UCSD-AML1 (cell line): ENCODE data around the gene HOXC10.

ENCODE experiments used
- DNase-seq: peaks from one replicate; lab custom pipeline; 2025; ENCODE audit not compliant: unreplicated experiment; lab: John Stamatoyannopoulos, UW

The HOXC10 gene

GRCh38 chr12:54027442-54027786 is 42.5 kb downstream of the HOXC10 start:
- no peak for DNase-seq

DNA sequence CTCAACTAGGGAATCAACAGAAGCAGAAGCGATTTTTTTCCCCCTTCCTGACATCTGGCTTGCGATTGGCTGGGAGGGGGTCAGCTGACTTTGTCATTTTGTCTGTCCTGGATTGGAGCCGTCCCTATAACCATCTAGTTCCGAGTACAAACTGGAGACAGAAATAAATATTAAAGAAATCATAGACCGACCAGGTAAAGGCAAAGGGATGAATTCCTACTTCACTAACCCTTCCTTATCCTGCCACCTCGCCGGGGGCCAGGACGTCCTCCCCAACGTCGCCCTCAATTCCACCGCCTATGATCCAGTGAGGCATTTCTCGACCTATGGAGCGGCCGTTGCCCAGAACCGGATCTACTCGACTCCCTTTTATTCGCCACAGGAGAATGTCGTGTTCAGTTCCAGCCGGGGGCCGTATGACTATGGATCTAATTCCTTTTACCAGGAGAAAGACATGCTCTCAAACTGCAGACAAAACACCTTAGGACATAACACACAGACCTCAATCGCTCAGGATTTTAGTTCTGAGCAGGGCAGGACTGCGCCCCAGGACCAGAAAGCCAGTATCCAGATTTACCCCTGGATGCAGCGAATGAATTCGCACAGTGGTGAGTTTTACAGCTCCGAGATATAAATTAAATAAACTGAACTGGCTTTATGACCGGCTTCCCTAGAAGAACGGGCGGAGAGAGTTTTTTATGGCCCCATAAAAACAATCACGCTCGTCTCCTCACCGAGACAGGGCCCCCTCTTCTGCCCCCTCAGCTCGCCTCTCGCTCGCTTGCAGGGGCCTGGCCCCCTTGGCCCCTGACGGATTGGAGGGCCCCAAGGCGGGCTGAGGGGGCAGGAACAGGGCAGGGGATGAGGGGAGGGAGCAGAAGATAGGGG is 43.6 kb downstream of the HOXC10 start, which contains the start of gene HOXC6:
Gene HOXC6, plus strand, starts transcription at position 127 of the 888 bp plus-strand sequence. Its CDS starts 82 bp downstream, at position 209.
- no peak for DNase-seq

DNA sequence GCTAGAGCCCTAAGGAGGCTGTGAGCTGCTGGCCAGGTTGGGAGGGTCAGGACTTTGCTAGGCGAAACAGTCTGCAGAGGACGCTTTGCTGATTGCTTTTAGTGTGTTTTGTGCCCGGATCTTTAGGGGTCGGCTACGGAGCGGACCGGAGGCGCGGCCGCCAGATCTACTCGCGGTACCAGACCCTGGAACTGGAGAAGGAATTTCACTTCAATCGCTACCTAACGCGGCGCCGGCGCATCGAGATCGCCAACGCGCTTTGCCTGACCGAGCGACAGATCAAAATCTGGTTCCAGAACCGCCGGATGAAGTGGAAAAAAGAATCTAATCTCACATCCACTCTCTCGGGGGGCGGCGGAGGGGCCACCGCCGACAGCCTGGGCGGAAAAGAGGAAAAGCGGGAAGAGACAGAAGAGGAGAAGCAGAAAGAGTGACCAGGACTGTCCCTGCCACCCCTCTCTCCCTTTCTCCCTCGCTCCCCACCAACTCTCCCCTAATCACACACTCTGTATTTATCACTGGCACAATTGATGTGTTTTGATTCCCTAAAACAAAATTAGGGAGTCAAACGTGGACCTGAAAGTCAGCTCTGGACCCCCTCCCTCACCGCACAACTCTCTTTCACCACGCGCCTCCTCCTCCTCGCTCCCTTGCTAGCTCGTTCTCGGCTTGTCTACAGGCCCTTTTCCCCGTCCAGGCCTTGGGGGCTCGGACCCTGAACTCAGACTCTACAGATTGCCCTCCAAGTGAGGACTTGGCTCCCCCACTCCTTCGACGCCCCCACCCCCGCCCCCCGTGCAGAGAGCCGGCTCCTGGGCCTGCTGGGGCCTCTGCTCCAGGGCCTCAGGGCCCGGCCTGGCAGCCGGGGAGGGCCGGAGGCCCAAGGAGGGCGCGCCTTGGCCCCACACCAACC is 44.8 kb downstream of the HOXC10 start:
- no peak for DNase-seq

DNA sequence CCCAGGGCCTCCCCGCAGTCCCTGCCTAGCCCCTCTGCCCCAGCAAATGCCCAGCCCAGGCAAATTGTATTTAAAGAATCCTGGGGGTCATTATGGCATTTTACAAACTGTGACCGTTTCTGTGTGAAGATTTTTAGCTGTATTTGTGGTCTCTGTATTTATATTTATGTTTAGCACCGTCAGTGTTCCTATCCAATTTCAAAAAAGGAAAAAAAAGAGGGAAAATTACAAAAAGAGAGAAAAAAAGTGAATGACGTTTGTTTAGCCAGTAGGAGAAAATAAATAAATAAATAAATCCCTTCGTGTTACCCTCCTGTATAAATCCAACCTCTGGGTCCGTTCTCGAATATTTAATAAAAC is 45.5 kb downstream of the HOXC10 start:
- DNase-seq: no peak

GRCh38 chr12:54030889-54031471 is 46.0 kb downstream of the HOXC10 start:
- no peak for DNase-seq

DNA sequence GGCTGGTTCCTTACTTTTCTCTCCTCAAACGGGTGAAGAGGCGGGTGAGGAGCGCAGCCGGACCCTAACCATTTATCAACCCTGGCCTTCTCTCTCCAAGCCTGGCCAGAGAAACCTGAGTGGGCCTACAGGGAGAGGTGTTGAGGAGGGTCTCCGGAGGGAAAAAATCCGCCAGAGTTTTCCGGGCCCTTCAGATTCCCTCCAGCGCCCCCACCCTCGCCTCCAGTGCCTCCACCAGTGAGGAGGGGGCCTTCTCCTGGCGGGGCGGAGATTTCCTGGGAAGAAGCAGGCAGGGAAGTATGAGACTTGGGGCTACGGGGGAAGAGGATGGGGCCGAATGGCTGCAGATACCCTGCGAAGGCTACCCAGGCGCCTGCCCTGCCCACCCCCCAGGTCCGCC is 46.5 kb downstream of the HOXC10 start:
- no peak for DNase-seq

DNA sequence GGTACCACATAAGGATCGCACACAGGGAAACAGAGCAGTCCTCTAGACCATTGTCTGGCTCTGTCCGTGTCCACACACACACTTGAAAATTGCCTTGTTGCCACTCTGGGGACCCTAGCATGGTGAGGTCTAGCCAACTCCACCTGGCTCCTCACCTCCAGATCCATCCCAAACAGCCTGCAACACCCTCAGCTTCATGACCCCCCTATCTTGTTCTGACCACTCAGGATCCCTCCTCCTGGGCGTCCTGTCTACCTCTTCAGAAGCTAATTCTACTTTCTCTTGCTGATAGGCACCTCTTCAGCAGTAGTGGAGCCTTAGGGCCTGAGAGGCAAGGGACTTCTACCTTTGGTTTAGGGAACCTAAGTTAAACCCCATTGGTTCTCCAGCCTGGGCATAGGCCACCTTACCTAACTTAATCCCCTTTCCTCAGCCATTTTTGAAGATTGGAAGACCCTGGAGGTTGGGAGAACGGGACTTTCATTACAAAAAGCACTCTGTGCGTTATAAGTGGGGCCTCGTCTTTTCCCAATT is 47.2 kb downstream of the HOXC10 start:
- no peak for DNase-seq

DNA sequence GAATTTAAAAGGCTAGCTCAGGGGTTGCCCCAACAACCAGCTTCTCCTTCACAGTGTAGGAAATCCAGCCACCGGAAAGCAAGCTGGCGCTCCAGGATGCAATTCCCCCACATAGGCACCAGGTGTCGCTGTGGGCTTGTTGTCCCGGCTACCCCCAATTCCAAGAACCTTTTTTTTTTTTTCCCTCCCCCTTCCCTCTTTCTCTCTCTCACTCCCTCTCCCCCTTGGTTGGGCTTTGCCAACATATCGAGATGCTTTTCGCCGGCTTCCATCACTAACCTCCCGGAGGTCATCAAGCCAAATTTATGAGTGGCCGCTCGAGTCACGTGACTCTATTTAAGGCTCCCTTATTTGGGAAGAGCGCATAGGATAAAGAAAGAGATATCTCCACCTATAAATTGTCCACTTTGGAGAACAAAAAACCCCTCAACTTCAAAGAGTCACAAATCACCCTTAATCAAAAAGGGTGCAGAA is 47.7 kb downstream of the HOXC10 start, which contains the start of gene HOXC5:
Gene HOXC5, plus strand, starts transcription at position 424 of the 474 bp plus-strand sequence. CDS start 73 bp downstream, outside the sequence.
- peak; percentile 62 for DNase-seq

DNA sequence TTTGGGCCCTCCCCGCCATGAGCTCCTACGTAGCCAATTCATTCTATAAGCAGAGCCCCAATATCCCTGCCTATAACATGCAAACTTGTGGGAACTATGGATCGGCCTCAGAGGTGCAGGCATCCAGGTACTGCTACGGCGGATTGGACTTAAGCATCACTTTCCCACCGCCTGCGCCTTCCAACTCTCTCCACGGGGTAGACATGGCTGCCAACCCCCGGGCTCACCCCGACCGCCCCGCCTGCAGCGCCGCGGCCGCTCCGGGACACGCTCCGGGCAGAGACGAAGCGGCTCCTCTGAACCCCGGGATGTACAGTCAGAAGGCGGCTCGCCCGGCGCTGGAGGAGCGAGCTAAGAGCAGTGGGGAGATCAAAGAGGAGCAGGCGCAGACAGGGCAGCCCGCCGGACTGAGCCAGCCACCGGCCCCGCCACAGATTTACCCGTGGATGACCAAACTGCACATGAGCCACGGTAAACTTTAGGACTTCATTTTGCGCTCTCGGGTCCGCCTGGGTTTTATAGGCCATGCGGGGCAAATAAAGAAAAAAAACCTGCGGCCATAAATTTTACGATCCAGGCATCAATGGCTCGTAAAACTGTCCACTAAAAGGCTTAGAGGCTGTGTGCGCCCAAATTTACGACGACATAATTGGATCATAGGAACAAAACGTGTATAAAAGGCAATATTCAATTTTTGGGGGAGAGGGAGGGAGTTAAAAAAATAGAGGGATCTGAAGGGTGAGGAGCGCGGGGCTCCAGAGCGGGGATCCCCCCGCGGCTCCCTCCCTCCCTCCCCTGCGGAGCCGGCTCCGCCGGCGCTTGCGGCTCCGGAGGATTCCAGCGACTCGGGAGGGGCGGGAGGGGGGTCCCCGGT is 48.4 kb downstream of the HOXC10 start:
- DNase-seq: no peak

- DNase-seq: no peak
Measured at GRCh38 chr12:54033980-54034784, 49.2 kb downstream of the HOXC10 start.

- DNase-seq: no peak
Measured at GRCh38 chr12:54034785-54035310, 49.9 kb downstream of the HOXC10 start.

DNA sequence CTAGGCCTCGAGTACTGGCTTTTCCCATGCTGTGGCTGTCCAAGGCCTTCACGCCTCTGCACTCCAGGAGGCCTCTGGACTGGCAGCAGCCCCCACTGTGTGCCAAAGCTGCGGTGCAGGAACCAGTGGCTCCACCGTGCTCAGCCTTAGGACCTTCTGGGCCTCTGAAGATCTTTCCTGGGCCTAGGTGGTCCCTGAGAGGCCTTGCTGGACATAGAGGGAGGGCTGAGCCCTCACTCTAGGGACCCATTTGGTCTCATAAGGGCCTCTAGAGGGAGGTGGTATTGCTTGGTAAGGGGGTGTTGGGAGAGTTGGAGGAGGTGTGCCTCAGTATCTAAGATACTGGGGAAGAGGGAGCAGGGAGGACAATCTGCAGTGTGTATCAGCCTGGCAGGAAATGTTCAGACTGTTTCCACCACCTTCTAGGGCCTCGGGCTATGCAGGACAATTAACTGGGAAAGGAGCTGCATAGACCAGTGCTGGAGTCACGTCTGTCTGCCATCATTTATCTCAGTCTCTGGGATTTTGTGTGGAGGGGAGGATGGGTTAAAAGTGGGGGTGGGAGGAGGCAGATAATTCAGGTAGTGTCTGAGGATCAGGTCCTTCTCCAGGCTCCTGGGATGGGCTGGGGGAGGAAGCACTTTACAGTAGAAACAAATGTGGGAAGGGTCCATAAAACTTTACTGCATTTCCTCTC is 50.8 kb downstream of the HOXC10 start:
- no peak for DNase-seq

DNA sequence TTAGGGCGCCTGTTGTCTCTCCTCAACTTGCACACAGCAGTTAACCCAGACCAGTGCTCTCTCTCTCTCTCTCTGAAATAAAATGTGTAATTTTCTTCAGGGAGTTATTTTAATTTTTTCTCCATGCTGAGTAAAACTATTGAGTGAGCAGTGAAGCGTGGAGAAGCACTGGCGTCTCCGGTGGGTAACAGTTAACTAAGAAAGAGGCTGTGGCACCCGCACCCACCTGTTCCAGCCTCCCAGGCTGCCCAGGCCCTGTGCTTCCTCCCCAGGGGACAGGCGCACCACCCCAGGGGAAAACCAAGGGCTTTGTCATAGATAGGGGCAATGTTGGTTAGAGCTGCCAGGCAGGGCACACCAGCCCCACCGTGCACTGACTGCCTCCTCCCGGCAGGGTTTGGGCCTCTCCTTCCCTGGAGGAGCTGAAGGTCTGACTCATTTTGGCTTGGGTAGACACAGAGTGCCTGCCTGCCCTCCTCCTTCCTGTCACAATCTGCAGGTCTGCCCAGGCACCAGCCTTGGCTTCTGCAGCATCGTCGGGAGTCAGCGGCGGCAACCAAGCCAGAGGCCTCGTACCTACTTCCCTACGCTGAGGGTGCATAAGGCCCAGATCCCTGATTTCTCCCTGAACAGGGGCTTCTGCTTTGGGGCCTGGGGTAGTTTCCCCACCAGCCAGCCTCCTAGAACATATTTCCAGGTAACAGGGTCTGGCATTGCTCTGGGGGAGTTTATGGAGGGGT is 51.8 kb downstream of the HOXC10 start:
- no peak for DNase-seq

- DNase-seq: no peak
Measured at GRCh38 chr12:54037360-54038283, 52.7 kb downstream of the HOXC10 start.

GRCh38 chr12:54038284-54038870 is 53.4 kb downstream of the HOXC10 start:
- no peak for DNase-seq

- no peak for DNase-seq
Measured at GRCh38 chr12:54038871-54039414, 54.0 kb downstream of the HOXC10 start.
